Bronchial epithelial cell (primary cell): ENCODE results near the gene SYMPK. TPM values are rescaled to one million over a fixed set of nuclear protein-coding genes. Genes with fewer than 3 reads are reported as not detected.

Source experiments
- DNase-seq: peaks from one replicate; pipeline ENCODE4 v3.0.0-alpha.2; 2010; ENCODE audit warnings: low read depth
- FAIRE-seq: peaks from 2 replicates; lab custom pipeline; 2011; peaks lifted over from hg19 to GRCh38; lab: Jason Lieb, UNC
- H3K27me3 ChIP-seq: 2 replicates; pipeline ENCODE4 v1.5.1; 2011; ENCODE audit warnings: low read length; ENCODE audit not compliant: control insufficient read depth, insufficient read depth
- H3K36me3 ChIP-seq: 2 replicates; pipeline ENCODE4 v1.5.1; 2011; ENCODE audit warnings: low read length; ENCODE audit not compliant: control insufficient read depth, insufficient read depth
- H3K4me3 ChIP-seq: 2 replicates; pipeline ENCODE4 v1.5.1; 2011; ENCODE audit warnings: mild to moderate bottlenecking, low read depth, low read length, control low read depth
- CTCF ChIP-seq: IDR thresholded peaks from 2 replicates; pipeline ENCODE4 v1.5.1; 2011; ENCODE audit warnings: mild to moderate bottlenecking, moderate library complexity, low read length, control low read depth, inconsistent platforms; ENCODE audit not compliant: insufficient read depth, severe bottlenecking
- total RNA-seq: library from RNA; depleted of rRNA; stranded (reverse); fragments of >200 nt; gene quantifications from 2 replicates; pipeline ENCODE4 v1.2.1, GENCODE V29; 2014

SYMPK gene
- total RNA-seq, 1 donor from 2014 or later = 27.9 TPM

GRCh38 chr19:45828523-45828922 lies 34.4 kb downstream of the SYMPK start:
- DNase-seq (no peak), FAIRE-seq (no peak)
- H3K36me3 ChIP-seq = peaks cover 62% of the 10 kb centered on the region
- H3K4me3 ChIP-seq = no peak overlapping the region
- H3K27me3 ChIP-seq = no peaks in the 10 kb centered on the region
- no peak for TF ChIP-seq CTCF

- Histone ChIP-seq H3K27me3 (no peaks in the 10 kb centered on the region), H3K4me3 (no peak overlapping the region), H3K36me3 (peaks cover 66% of the 10 kb centered on the region)
- no peak for FAIRE-seq
- DNase-seq = no peak
- no peak for TF ChIP-seq CTCF
Observed at GRCh38 chr19:45827459-45828093, 35.4 kb downstream of the SYMPK start.

- DNase-seq (no peak), FAIRE-seq (no peak)
- Histone ChIP-seq H3K36me3 (peaks cover 62% of the 10 kb centered on the region), H3K4me3 (no peak overlapping the region), H3K27me3 (no peaks in the 10 kb centered on the region)
- TF ChIP-seq CTCF = no peak
Observed at GRCh38 chr19:45826934-45827333, 36.0 kb downstream of the SYMPK start.

- H3K27me3 ChIP-seq = no peaks in the 10 kb centered on the region
- DNase-seq (no peak), FAIRE-seq (no peak)
- H3K36me3 ChIP-seq = peaks cover 57% of the 10 kb centered on the region
- TF ChIP-seq CTCF = no peak
- H3K4me3 ChIP-seq = no peak overlapping the region
Observed at GRCh38 chr19:45825917-45826893, 36.7 kb downstream of the SYMPK start.

GRCh38 chr19:45825263-45825605 lies 37.7 kb downstream of the SYMPK start:
- no peak for FAIRE-seq
- H3K27me3 ChIP-seq = no peaks in the 10 kb centered on the region
- H3K4me3 ChIP-seq = no peak overlapping the region
- no peak for DNase-seq
- TF ChIP-seq CTCF = no peak
- H3K36me3 ChIP-seq = peaks cover 56% of the 10 kb centered on the region
